Stimulated activated effector memory CD8-positive, alpha-beta T cell treated with anti-CD3 and anti-CD28 coated beads, Interleukin-12 subunit alpha, Interleukin-12 subunit beta, amount 100 ng/mL, for 72 hours (primary cell): Measurements from ENCODE around the gene FAM107B.
"Not testable (repeated sequence)": the region's sequence is repeated elsewhere in the genome, so short reads cannot be mapped to it uniquely, and the experiment has no call there.

Experiments
- ATAC-seq: fragments of 150-1000 bp; cut with Tn5 transposase; 2 replicates; pipeline ENCODE4 v1.10.0; 2021
- DNase-seq, 2 donors: peaks; one replicate each; pipeline ENCODE4 v3.0.0; 2021 to 2022; ENCODE audit warnings: low spot score in 2 of 2
- H3K27ac Mint-ChIP-seq: one replicate; pipeline ENCODE4 v1.8.0; 2022; ENCODE audit warnings: mild to moderate bottlenecking, mixed read lengths
- H3K36me3 Mint-ChIP-seq: one replicate; pipeline ENCODE4 v1.8.0; 2022; ENCODE audit warnings: mild to moderate bottlenecking, mixed read lengths
- H3K4me1 Mint-ChIP-seq: one replicate; pipeline ENCODE4 v1.8.0; 2022; ENCODE audit warnings: mixed read lengths
- H3K4me3 Mint-ChIP-seq: one replicate; pipeline ENCODE4 v1.8.0; 2022; ENCODE audit warnings: mild to moderate bottlenecking, mixed read lengths
- H3K9me3 Mint-ChIP-seq: one replicate; pipeline ENCODE4 v1.8.0; 2022; ENCODE audit warnings: mixed read lengths

FAM107B gene

DNA sequence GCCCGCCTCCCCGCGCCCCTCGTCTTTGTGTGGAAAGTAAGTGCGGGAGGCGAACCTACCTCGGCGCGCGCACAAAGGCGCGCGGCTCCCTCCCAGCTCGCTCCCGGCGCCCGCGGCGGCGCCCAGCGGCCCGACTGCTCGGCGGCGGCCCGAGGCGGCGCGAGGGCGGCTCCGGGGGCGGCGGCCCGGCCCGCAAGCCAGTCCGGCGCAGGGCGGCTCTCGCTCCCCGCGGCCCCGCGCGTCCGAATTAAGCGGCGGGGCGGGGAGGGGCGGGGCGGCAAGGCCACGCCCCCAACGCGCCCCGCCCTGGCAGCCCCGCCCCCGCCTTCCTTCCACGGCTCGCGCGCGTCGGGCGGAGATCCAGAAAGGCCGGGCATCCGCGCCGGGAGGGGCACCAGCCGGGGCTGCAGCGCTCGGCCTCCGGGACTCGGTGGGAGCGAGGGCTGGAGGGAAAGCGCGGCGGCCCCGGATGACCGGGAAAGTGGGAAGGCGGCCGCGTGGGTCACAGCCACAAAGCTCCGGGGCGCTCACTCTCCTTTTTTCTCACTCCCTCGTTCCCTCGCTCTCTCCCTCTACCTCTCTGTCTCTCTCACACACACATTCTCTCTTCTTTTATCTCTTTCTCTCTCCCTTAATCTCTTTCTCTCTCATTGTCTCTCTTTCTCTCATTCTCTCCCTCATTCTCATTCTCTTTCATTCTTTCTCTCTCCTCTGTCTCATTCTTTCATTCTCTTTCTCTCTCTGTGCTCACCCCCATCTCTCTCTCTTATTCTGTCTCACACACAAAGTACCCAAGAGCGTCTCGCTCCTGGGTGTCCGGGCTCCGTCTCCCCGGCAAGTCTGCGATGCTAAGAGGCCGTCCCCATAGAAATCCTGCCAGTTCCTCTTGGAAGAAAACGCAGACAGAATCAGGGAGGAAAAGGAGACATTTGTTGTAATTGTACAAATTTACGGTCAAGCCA, 170.2 kb downstream of the FAM107B start:
- Mint-ChIP-seq H3K36me3 (peaks cover 50% of the 10 kb centered on the region), H3K27ac (peak overlapping the region; percentile 95), H3K9me3 (peaks cover 6% of the 10 kb centered on the region), H3K4me1 (peaks cover 69% of the 10 kb centered on the region), H3K4me3 (peak overlapping the region; percentile 86)
- DNase-seq = peak; percentile 68 to 86
- ATAC-seq = peak; percentile 67

DNA sequence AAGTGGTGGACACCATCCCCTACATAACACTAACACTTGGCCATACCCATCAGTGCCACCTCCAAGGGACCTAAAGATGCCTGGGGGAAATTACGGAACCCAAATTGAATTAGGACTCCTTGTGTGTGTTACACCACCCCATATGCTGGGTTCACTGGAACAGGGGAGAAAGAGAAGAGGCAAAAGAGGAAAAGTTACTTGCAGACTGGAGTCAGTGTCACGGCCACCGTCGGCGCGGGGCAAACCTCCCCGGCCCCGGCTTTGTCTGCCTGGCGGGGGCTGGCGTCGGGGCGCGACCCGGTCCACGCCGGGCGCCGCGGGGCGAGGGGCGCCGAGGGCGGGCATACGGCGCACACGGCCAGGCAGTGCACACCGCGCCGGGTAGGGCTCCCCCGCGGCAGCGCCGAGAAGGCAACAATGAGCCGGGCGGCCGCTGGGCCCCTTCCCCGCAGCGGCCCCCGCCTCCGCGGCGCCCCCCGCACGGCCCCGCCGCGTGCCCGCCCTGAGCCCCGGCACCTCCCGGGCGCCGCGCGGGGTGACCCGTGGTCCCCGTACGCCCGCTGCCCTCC, 171.1 kb downstream of the FAM107B start:
- peak in 1 of 2 donors; percentile 73 for DNase-seq
- H3K4me1 Mint-ChIP-seq = peaks cover 77% of the 10 kb centered on the region
- H3K27ac Mint-ChIP-seq = peak overlapping the region; percentile 92
- H3K4me3 Mint-ChIP-seq = peak overlapping the region; percentile 85
- peaks cover 6% of the 10 kb centered on the region for H3K9me3 Mint-ChIP-seq
- ATAC-seq = peak; percentile 20
- H3K36me3 Mint-ChIP-seq = peaks cover 58% of the 10 kb centered on the region

DNA sequence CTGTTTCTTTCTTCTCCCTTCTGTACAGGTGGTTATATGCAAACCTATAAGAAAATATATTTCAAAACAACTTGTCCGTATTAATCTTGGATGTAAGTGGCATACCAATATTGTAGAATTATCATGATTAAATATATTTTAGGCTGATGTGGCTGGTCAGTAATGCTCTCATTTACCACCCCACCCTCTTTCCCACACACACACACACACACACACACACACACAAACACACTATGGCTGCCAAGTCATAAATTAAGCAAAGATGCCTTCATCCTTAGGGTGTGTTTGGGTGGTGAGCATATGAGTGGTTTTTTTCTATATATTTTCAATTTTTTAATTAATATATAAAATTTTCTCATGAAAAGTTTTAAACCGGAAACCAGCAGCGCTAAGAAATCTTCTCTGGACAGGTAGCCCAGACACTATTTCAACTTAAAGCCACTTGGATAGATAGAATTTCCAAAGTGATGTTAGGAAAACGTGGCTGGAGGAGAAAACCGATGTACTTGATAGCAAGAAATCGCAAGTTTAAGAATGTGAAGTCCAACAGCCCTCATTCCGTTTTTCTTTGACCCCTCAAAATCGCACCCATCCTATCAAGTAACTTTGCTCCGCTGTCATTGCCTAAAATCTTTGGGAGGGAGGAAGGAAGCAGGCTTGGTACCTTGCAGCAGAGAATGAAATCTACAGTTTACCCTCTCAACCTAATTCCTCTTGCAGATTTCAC, 171.7 kb downstream of the FAM107B start:
- ATAC-seq (no peak), DNase-seq (no peak)
- Mint-ChIP-seq H3K9me3 (peaks cover 6% of the 10 kb centered on the region), H3K4me1 (peaks cover 77% of the 10 kb centered on the region), H3K4me3 (peak overlapping the region; percentile 85), H3K27ac (peak overlapping the region; percentile 92), H3K36me3 (peaks cover 65% of the 10 kb centered on the region)

DNA sequence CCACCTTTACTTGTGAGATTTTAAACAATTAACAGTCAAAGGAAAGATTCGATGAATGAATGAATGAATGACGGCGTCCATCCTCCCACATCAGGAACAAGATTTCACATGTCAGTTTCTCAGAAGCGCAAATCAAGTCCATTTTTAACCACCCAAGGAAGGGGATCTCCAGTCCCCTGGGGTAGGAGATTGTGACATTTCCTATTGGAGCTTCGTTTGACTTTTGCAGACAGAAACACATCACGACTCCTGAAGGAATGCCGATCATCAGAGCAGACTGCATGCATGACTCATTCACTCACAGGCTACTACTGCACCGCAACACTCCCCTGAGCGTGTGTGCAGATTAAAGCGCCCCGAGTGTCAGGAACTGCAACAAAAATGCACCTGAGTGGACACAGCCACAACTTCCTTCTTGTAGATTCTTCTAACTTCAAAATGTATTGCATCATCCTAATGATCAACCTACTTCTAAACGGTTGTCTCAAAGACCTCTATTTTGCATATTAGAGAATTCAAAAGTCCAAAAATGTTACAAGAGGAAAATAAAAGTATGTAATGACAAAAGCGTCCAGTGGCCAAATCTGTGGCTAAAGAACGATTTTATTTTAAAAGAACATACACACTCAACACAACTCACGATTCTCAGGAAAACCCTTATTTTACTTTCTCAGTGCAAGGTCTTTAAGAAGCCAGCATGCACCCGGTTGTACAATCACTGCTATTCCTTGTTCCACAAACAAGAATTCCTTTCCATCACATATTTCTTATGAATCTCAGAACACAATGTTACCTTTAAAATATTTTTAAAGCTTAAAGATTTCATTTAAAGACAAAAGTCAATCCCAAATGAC, 172.6 kb downstream of the FAM107B start:
- Mint-ChIP-seq H3K36me3 (peaks cover 74% of the 10 kb centered on the region), H3K4me1 (peaks cover 79% of the 10 kb centered on the region), H3K27ac (peak overlapping the region; percentile 92), H3K9me3 (peaks cover 6% of the 10 kb centered on the region), H3K4me3 (peak overlapping the region; percentile 85)
- DNase-seq (no peak), ATAC-seq (peak; percentile 38)

DNA sequence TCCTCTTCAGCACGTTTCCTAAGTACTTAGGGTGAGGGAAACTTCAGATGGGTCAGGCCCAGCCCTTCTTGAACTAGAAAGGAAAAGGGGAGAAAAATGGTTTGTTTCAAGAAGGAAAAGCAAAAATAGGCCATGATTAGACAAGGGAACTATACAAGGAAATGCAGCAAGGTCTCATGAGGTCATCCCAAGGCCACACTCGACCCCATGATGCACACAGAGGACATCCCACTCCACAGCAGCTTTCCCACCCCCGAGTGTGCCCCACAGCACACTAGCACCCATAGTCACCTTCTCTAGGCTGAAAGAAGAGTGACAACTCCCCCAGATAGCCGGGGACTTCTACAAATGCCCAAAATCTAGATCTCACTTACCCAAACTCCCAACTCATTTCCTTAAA, 173.4 kb downstream of the FAM107B start:
- DNase-seq = no peak
- ATAC-seq = no peak
- H3K4me1 Mint-ChIP-seq = peaks cover 79% of the 10 kb centered on the region
- peak overlapping the region; percentile 92 for H3K27ac Mint-ChIP-seq
- peaks cover 81% of the 10 kb centered on the region for H3K36me3 Mint-ChIP-seq
- H3K9me3 Mint-ChIP-seq = peaks cover 6% of the 10 kb centered on the region
- H3K4me3 Mint-ChIP-seq = peak overlapping the region; percentile 85

DNA sequence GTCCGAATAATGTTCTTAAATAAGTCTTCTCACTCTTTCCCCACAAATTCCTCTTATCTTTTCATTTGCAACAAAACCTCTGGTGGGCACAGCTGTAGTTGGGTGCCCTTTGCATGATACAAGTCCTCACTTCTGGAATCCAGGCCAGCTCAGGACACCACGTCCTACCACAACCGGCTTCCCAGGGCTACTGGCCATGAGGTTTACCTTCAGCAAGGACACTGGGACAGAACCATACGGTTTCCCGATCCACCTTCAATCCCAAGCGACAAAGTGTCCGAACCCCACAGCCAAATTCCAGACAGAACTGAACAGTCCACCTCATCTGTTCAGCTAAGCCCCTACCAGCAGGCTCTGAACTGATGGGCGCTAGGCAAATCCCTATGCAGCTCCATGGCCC, 174.6 kb downstream of the FAM107B start:
- Mint-ChIP-seq H3K27ac (peak overlapping the region; percentile 64), H3K9me3 (no peaks in the 10 kb centered on the region), H3K36me3 (peaks cover 90% of the 10 kb centered on the region), H3K4me3 (peak overlapping the region; percentile 17), H3K4me1 (peaks cover 78% of the 10 kb centered on the region)
- DNase-seq (no peak), ATAC-seq (no peak)

DNA sequence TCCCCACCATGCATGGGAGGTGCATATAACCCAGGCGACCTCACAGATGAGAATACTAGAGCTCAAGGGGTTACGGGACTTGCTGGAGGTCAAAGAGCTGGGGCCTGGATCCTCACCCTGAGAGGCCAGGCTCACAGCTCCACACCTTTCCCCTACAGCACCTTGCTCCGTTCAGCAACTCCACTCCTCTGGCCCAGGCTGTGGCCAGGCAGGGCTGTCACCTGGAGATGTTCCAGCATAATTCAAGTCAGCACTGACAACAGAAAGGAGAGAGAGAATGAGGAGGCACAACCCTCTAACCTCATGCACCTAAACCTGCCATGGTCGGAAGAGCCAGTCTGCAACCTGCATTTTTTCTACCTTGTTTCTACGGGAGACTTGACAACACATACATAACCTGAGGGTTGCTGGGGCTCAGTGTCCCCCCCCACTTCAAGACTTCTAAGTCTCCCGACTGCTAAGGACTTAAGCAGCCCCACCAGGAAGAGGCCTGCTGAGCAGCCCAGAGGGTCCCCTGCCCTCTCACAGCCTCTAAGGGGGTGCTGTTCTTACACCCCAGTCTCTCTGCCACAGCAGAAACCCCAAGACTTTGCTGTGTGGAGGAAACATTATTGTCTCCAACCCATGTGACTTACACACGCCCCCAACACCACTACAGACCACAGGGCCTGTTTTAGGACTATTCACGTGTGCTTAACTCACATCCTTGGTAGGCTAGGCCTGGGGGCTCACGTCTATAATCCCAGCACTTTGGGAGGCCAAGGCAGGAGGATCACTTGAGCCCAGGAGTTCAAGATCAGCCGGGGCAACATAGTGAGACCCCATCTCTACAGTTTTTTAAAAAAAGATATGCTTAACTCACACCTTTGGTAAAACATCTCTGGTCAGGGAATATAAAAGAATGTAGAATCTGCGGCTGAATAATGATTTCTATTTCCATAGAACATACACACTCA, 175.6 kb downstream of the FAM107B start:
- ATAC-seq (peak; percentile 24), DNase-seq (no peak)
- Mint-ChIP-seq H3K9me3 (no peaks in the 10 kb centered on the region), H3K4me1 (peaks cover 71% of the 10 kb centered on the region), H3K4me3 (no peak overlapping the region), H3K36me3 (peaks cover 93% of the 10 kb centered on the region), H3K27ac (peak overlapping the region; percentile 64)

DNA sequence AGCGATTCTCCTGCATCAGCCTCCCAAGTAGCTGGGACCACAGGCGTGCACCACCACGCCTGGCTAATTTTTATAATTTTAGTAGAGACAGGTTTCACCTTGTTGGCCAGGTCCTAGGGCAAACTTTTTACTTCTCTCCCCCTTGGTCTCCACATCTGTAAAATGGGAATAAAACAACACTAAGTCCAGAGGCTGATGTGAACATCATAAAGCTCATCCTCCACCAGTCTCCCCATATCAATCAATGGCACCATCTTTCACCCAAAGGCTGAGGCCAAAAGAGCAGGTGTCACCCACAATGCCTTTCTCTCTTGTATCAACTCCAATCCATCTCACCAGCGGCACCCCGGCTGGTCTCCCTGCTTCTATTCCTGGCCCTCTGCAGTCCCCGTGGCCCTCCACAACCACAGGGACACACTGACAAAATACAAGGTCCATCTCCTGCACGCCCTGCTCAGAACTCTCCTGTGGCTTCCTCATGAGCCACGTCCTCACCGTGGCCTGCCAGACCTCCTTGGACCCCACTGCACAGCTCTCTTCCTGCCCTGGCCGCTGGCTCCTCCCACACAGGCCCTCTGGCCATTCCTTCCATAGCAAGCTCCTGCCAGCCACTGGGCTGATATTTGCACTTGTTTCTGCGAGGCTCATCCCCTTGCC, 179.0 kb downstream of the FAM107B start:
- ATAC-seq (no peak), DNase-seq (no peak)
- H3K9me3 Mint-ChIP-seq = no peaks in the 10 kb centered on the region
- peak overlapping the region; percentile 88 for H3K27ac Mint-ChIP-seq
- peaks cover 68% of the 10 kb centered on the region for H3K4me1 Mint-ChIP-seq
- no peak overlapping the region for H3K4me3 Mint-ChIP-seq
- H3K36me3 Mint-ChIP-seq = peaks cover 100% of the 10 kb centered on the region

DNA sequence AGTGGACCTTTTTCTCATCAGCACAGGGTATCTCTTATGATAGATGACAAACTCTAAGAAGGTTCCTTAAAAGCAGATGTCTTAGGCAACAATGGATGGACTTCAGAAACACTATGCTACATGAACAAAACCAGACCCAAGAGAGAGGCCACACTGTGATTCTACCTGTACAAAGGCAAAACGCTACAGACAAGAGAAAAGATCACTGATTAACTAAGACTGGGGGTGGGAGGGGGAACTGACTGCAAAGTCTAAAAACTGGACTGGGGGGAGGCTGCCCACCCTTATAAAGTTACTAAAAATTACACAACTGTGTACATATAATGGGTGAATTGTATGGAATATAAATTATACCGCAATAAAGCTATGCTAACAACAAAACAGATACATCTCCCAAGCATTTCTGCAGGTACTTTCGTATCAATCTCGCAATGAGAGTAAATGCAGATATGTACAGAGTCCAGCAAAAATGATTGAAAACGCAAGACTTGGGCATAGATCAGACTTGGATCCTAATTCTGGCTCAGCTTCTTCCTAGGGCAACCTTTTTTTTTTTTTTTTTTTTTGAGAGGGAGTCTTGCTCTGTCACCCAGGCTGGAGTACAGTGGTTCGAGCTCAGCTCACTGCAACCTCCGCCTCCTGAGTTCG, 179.7 kb downstream of the FAM107B start:
- no peak overlapping the region for H3K4me3 Mint-ChIP-seq
- H3K27ac Mint-ChIP-seq = peak overlapping the region; percentile 3
- DNase-seq (no peak), ATAC-seq (no peak)
- peaks cover 100% of the 10 kb centered on the region for H3K36me3 Mint-ChIP-seq
- no peaks in the 10 kb centered on the region for H3K9me3 Mint-ChIP-seq
- peaks cover 70% of the 10 kb centered on the region for H3K4me1 Mint-ChIP-seq

DNA sequence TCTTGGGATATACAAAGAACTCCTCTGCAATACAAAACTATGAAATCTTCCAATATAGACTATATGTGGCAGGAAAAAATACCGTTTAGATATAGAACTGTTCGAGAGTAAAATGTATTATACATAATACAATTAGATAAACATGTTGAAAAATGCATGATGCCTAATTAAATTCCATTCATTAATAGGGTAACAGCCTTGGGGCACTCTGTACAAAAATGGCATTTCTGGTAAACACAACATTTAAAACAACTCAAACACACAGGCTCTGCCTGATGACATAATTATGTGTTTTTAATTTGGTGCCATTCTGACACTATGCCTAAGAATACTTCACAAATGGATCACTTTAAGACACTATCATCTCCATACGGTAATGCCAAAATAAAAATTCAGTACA, 180.9 kb downstream of the FAM107B start:
- ATAC-seq (no peak), DNase-seq (no peak)
- no peaks in the 10 kb centered on the region for H3K9me3 Mint-ChIP-seq
- peaks cover 100% of the 10 kb centered on the region for H3K36me3 Mint-ChIP-seq
- no peak overlapping the region for H3K4me3 Mint-ChIP-seq
- peaks cover 70% of the 10 kb centered on the region for H3K4me1 Mint-ChIP-seq
- H3K27ac Mint-ChIP-seq = no peak overlapping the region

DNA sequence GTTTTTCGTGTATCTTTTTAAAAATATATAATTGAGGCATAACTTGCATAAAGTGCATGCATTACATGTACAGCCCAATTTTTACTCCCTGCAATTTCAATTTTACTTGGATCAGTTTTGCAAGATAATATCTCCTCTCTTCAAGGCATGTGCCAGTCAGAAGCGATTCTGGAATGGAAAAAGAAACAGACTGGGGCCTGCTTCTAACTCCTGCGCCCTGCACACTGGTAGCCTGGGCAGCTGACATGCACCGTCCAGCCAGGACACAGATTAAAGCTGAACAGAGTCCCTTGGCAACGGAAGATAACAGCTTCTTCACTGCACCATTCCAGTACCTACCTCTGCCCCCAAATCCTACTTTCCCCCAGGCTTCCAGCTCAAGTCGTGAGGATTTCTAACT, 182.1 kb downstream of the FAM107B start:
- H3K36me3 Mint-ChIP-seq = peaks cover 100% of the 10 kb centered on the region
- DNase-seq (no peak), ATAC-seq (no peak)
- no peaks in the 10 kb centered on the region for H3K9me3 Mint-ChIP-seq
- no peak overlapping the region for H3K4me3 Mint-ChIP-seq
- H3K4me1 Mint-ChIP-seq = peaks cover 70% of the 10 kb centered on the region
- H3K27ac Mint-ChIP-seq = no peak overlapping the region

DNA sequence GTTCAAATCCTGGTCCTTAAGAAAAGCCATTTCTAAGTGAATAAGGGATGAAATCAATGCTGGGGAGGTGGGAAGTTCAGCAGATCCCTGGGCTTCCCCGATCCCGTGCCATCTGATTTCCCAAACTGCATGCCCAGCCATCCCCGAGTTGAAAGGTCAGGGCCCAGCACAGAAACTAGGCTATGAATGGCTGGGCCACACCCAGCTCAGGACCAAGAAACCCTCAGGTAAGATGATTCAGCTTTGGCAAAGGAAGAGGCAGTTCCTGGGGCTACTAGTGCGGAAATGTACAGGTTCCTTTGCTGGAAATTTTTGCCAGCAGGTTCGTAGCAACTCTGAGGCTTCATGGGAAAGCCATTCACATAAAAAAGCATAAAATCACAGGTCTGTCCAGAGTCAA, 182.7 kb downstream of the FAM107B start:
- DNase-seq (no peak), ATAC-seq (no peak)
- peaks cover 70% of the 10 kb centered on the region for H3K4me1 Mint-ChIP-seq
- no peaks in the 10 kb centered on the region for H3K9me3 Mint-ChIP-seq
- no peak overlapping the region for H3K4me3 Mint-ChIP-seq
- H3K27ac Mint-ChIP-seq = no peak overlapping the region
- H3K36me3 Mint-ChIP-seq = peaks cover 100% of the 10 kb centered on the region

DNA sequence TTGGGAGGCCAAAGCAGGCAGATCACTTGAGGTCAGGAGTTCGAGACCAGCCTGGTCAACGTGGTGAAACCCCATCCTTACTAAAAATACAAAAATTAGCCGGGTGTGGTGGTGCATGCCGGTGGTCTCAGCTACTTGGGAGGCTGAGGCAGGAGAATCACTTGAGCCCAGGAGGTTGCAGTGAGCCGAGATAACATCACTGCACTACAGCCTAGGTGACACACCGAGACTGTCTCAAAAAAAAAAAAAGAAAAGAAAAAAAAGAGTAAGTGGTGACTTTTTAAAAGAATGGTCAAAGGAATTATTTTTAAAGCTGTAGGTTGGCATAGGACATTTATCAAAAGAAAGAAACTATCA, 185.8 kb downstream of the FAM107B start:
- peak; percentile 22 for ATAC-seq
- Mint-ChIP-seq H3K4me3 (peak overlapping the region; percentile 70), H3K36me3 (peaks cover 99% of the 10 kb centered on the region), H3K4me1 (peaks cover 85% of the 10 kb centered on the region), H3K27ac (peak overlapping the region; percentile 95)
- not testable (repeated sequence) for H3K9me3 Mint-ChIP-seq, DNase-seq
